Osteoblast (primary cell): Measurements from ENCODE around the gene SLC15A1. TPM values are rescaled to one million over a fixed set of nuclear protein-coding genes. Genes with fewer than 3 reads are reported as not detected.

Experiments used
- DNase-seq: peaks from one replicate; pipeline ENCODE4 v3.0.0; 2011; ENCODE audit warnings: low spot score, mixed read lengths; ENCODE audit not compliant: insufficient read length; ENCODE audit errors: missing footprints
- H2AFZ ChIP-seq: 2 replicates; pipeline ENCODE4 v1.6.0; 2011; ENCODE audit warnings: mild to moderate bottlenecking, low read length
- H3K27ac ChIP-seq: 2 replicates; pipeline ENCODE4 v1.5.1; 2011; ENCODE audit warnings: mild to moderate bottlenecking, low read depth, low read length, moderate library complexity
- H3K27me3 ChIP-seq: 2 replicates; pipeline ENCODE4 v1.6.0; 2012; ENCODE audit warnings: mild to moderate bottlenecking, control low read depth, inconsistent platforms, low read length, moderate library complexity; ENCODE audit not compliant: insufficient read depth
- H3K36me3 ChIP-seq: 2 replicates; pipeline ENCODE4 v1.5.1; 2011; ENCODE audit warnings: mild to moderate bottlenecking, low read length, control low read depth, moderate library complexity; ENCODE audit not compliant: insufficient read depth
- H3K4me1 ChIP-seq: 2 replicates; pipeline ENCODE4 v1.5.1; 2011; ENCODE audit warnings: mild to moderate bottlenecking, low read length, control low read depth, moderate library complexity; ENCODE audit not compliant: insufficient read depth
- H3K4me2 ChIP-seq: 2 replicates; pipeline ENCODE4 v1.6.0; 2011; ENCODE audit warnings: mild to moderate bottlenecking, low read length; ENCODE audit not compliant: insufficient read depth
- H3K4me3 ChIP-seq: fragments of 200-600 bp; sonication (generic); 3 replicates; pipeline ENCODE4 v1.5.1; 2012; ENCODE audit warnings: mild to moderate bottlenecking, low read length, inconsistent platforms; ENCODE audit not compliant: insufficient read depth
- H3K79me2 ChIP-seq: 2 replicates; pipeline ENCODE4 v1.6.0; 2012; ENCODE audit warnings: mild to moderate bottlenecking, low read length, control low read depth, inconsistent platforms; ENCODE audit not compliant: insufficient read depth
- H3K9me3 ChIP-seq: 2 replicates; pipeline ENCODE4 v1.5.1; 2011; ENCODE audit warnings: low read depth, low read length, control low read depth
- H4K20me1 ChIP-seq: 2 replicates; pipeline ENCODE4 v1.6.0; 2012; ENCODE audit warnings: mild to moderate bottlenecking, low read length, control low read depth; ENCODE audit not compliant: insufficient read depth
- total RNA-seq: library from RNA; depleted of rRNA; stranded (reverse); fragments of >200 nt; gene quantifications from 2 replicates; pipeline ENCODE4 v1.2.3, GENCODE V29; 2012
- TF ChIP-seq, protein P1 (sequence below): IDR thresholded peaks from 2 replicates; pipeline ENCODE4 v1.5.1; 2011; ENCODE audit warnings: mild to moderate bottlenecking, low read depth, low read length, moderate library complexity; ENCODE audit errors: extremely low read depth

Gene SLC15A1
- total RNA-seq, 1 donor, result not detected

DNA sequence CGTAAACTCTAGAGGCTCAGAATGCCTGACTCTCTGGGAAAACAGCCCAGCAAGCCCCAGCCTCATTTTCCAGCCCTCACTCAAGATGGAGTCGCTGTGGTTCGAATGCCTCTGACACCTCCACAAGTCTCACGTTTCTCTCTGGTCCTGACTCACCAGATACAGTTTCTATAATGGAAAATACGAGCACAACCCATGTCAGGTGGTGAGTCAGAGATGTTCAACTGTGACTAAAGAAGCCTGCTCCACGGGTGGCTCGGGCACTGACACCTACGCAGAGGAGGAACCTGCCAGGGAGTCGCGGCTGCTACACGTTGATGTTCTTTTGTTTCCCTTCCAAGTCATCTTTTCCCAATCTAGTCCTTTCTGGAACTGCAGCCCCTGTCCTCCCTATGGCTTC, 88.4 kb downstream of the SLC15A1 start:
- H3K27ac ChIP-seq, result no peak overlapping the region
- peak; percentile 91 for DNase-seq

DNA sequence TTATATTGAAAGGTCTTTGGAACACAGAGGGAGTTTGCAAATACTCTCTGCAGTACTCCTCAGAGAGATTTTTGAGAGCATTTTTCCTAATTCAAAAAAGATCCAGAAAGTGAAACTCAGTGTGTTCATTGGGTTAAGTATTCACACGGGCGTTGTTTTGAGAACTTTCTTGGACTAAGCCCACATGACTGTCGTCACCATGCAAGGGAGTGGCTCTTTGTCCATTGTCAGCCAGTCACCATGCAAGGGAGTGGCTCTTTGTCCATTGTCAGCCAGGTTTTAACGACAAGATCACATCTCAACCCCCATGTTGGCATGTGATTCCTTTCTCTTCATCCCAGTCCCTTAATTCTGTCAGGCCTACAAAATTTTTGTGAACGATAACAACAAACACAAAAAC, 94.3 kb downstream of the SLC15A1 start:
- Histone ChIP-seq H3K36me3 (no peaks in the 10 kb centered on the region), H3K27ac (no peak overlapping the region), H4K20me1 (no peaks in the 10 kb centered on the region), H3K9me3 (no peaks in the 10 kb centered on the region), H3K27me3 (peaks cover 3% of the 10 kb centered on the region), H2AFZ (peak overlapping the region; percentile 36), H3K4me1 (peaks cover 9% of the 10 kb centered on the region), H3K4me3 (peak overlapping the region; percentile 45), H3K79me2 (no peaks in the 10 kb centered on the region), H3K4me2 (peak overlapping the region; percentile 42)
- TF ChIP-seq, protein P1, sequence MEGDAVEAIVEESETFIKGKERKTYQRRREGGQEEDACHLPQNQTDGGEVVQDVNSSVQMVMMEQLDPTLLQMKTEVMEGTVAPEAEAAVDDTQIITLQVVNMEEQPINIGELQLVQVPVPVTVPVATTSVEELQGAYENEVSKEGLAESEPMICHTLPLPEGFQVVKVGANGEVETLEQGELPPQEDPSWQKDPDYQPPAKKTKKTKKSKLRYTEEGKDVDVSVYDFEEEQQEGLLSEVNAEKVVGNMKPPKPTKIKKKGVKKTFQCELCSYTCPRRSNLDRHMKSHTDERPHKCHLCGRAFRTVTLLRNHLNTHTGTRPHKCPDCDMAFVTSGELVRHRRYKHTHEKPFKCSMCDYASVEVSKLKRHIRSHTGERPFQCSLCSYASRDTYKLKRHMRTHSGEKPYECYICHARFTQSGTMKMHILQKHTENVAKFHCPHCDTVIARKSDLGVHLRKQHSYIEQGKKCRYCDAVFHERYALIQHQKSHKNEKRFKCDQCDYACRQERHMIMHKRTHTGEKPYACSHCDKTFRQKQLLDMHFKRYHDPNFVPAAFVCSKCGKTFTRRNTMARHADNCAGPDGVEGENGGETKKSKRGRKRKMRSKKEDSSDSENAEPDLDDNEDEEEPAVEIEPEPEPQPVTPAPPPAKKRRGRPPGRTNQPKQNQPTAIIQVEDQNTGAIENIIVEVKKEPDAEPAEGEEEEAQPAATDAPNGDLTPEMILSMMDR, result no peak
- DNase-seq, result no peak

More for the DNA sequence above, 88.4 kb downstream of the SLC15A1 start:
- TF ChIP-seq, protein P1, result no peak
- H3K36me3 ChIP-seq, result no peaks in the 10 kb centered on the region
- H3K4me2 ChIP-seq, result no peak overlapping the region
- H4K20me1 ChIP-seq, result no peaks in the 10 kb centered on the region
- no peak overlapping the region for H3K4me3 ChIP-seq
- no peaks in the 10 kb centered on the region for H3K9me3 ChIP-seq
- H2AFZ ChIP-seq, result no peak overlapping the region
- peaks cover 11% of the 10 kb centered on the region for H3K27me3 ChIP-seq
- no peaks in the 10 kb centered on the region for H3K79me2 ChIP-seq
- peaks cover 17% of the 10 kb centered on the region for H3K4me1 ChIP-seq

DNA sequence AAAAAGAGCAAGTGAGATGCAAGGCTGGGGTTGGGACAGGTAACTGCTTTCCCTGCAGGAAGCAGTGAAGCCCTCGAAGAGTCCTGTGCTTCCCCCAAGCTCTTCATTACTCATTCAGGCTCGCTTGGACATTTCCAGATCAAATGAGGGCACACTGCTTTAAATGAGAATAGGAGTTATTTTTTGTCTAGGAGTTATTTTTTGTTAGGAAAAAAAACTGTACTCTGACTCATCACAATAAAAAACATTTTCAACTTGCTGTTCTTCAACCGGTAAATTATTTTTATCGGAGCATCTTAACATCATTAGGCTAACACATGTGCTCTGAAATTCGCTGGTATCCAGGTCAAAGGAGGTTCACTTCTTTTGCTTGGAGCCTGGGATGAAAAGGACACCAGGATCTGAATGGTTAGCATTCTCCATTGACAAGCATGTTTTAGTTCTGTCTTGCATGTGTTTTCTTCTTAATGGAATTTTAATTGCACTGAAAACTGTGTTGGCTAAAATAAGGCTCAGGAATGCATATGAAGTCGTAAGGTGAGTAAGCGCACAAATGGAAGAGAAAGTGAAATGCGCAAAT, 94.9 kb downstream of the SLC15A1 start:
- Histone ChIP-seq H3K27me3 (peaks cover 3% of the 10 kb centered on the region), H3K4me3 (peak overlapping the region; percentile 45), H4K20me1 (no peaks in the 10 kb centered on the region), H3K9me3 (no peaks in the 10 kb centered on the region), H3K27ac (no peak overlapping the region), H2AFZ (peak overlapping the region; percentile 36), H3K4me1 (peaks cover 9% of the 10 kb centered on the region), H3K4me2 (peak overlapping the region; percentile 42), H3K79me2 (no peaks in the 10 kb centered on the region), H3K36me3 (no peaks in the 10 kb centered on the region)
- TF ChIP-seq, protein P1, result no peak
- DNase-seq, result no peak

DNA sequence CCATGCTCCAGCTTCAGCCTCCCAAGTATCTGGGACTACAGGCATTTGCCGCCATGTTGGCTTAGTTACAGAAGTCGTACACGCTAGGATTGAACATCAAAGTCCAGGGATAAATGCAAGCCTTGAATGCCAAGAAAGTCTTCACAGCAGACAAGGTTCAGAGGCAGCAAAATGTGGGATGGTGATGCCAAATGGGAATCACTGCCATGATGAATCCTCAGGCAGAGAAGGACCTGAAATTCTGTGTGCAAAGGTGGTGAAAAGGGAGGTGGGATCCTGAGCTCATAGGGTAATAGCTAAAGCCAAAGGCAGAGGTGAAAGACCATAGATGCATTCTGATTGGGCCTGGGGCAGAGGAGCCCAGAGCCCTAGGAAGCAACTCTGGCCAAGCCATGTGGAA, 96.2 kb downstream of the SLC15A1 start:
- H3K79me2 ChIP-seq, result no peaks in the 10 kb centered on the region
- no peak overlapping the region for H3K4me2 ChIP-seq
- H3K27ac ChIP-seq, result no peak overlapping the region
- no peaks in the 10 kb centered on the region for H4K20me1 ChIP-seq
- no peak overlapping the region for H3K4me3 ChIP-seq
- peaks cover 9% of the 10 kb centered on the region for H3K4me1 ChIP-seq
- DNase-seq, result no peak
- H3K27me3 ChIP-seq, result peaks cover 3% of the 10 kb centered on the region
- no peaks in the 10 kb centered on the region for H3K36me3 ChIP-seq
- no peaks in the 10 kb centered on the region for H3K9me3 ChIP-seq
- TF ChIP-seq, protein P1, result no peak
- no peak overlapping the region for H2AFZ ChIP-seq
